Stimulated activated CD8-positive, alpha-beta memory T cell treated with anti-CD3 and anti-CD28 coated beads, Interleukin-15, amount 100 ng/mL, for 1 hour (primary cell): ENCODE measurements around the gene KBTBD8.

ENCODE experiments used
- DNase-seq: peaks from one replicate; pipeline ENCODE4 v3.0.0-alpha.2; 2020; ENCODE audit warnings: low read depth

The KBTBD8 gene

GRCh38 chr3:66997560-66998112 lies 471 bp upstream of the KBTBD8 start:
- DNase-seq = no peak

- DNase-seq = no peak
These were observed 763 bp downstream of the KBTBD8 start for GRCh38 chr3:66998904-66999235.

- DNase-seq = no peak
These were observed 1.9 kb downstream of the KBTBD8 start for GRCh38 chr3:67000009-67000408.

GRCh38 chr3:67001086-67001861 lies 3.2 kb downstream of the KBTBD8 start:
- DNase-seq = no peak

GRCh38 chr3:67005974-67006373 lies 7.9 kb downstream of the KBTBD8 start:
- DNase-seq = no peak

GRCh38 chr3:67006460-67006859 lies 8.4 kb downstream of the KBTBD8 start:
- no peak for DNase-seq

- DNase-seq = no peak
These were observed 10.3 kb downstream of the KBTBD8 start for GRCh38 chr3:67008388-67008787.

- no peak for DNase-seq
These were observed 11.6 kb downstream of the KBTBD8 start for GRCh38 chr3:67009716-67010115.

GRCh38 chr3:67011414-67012131 lies 13.5 kb downstream of the KBTBD8 start:
- no peak for DNase-seq

GRCh38 chr3:67012564-67012963 lies 14.5 kb downstream of the KBTBD8 start:
- DNase-seq = no peak

GRCh38 chr3:67015702-67016484 lies 17.8 kb downstream of the KBTBD8 start:
- no peak for DNase-seq

- no peak for DNase-seq
These were observed 18.5 kb downstream of the KBTBD8 start for GRCh38 chr3:67016522-67017080.

- no peak for DNase-seq
These were observed 19.1 kb downstream of the KBTBD8 start for GRCh38 chr3:67017211-67017610.

GRCh38 chr3:67018105-67018788 lies 20.1 kb downstream of the KBTBD8 start:
- no peak for DNase-seq

- DNase-seq = no peak
These were observed 20.9 kb downstream of the KBTBD8 start for GRCh38 chr3:67018789-67019526.

- no peak for DNase-seq
These were observed 30.1 kb downstream of the KBTBD8 start for GRCh38 chr3:67028001-67028784.

GRCh38 chr3:67030785-67031740 lies 33.0 kb downstream of the KBTBD8 start:
- DNase-seq = no peak

GRCh38 chr3:67031986-67032385 lies 33.9 kb downstream of the KBTBD8 start:
- no peak for DNase-seq

- DNase-seq = no peak
These were observed 35.0 kb downstream of the KBTBD8 start for GRCh38 chr3:67033079-67033478.
